ENCODE measurements around the gene KRTAP10-2. TPM values are rescaled to one million over a fixed set of nuclear protein-coding genes. Genes with fewer than 3 reads are reported as not detected.
A peak's percentile ranks its signal among the peaks of the same experiment; 100 is the strongest.

The KRTAP10-2 gene
- total RNA-seq, 2 experiments from 2014 or later = not detected

GRCh38 chr21:44514746-44515358, 36.5 kb downstream of the KRTAP10-2 start:
- Mint-ChIP-seq H3K4me3 (no peak overlapping the region), H3K27ac (no peak overlapping the region), H3K4me1 (ENCODE audit: low read depth) (peaks cover 2% of the 10 kb centered on the region), H3K27me3 (ENCODE audit: low read depth) (no peaks in the 10 kb centered on the region), H3K9me3 (ENCODE audit: insufficient read depth) (no peaks in the 10 kb centered on the region), H3K36me3 (ENCODE audit: low read depth) (no peaks in the 10 kb centered on the region)
- DNase-seq (no peak), ATAC-seq (no peak)
- POLR2A ChIA-PET = interaction anchor here (0.6 kb wide), 1 partner anchor 21 kb away, joined by 3 read pairs; no protein-coding TSS in a partner anchor
- CTCF ChIA-PET = interaction anchor here (1.1 to 4.0 kb wide), 3 partner anchors 228 to 279 kb away, joined by 3 to 15 read pairs (median 10); no protein-coding TSS in a partner anchor

GRCh38 chr21:44514218-44514520, 37.1 kb downstream of the KRTAP10-2 start:
- H3K4me3 Mint-ChIP-seq = no peak overlapping the region
- ChIA-PET CTCF (interaction anchor here (1.1 to 4.0 kb wide), 3 partner anchors 228 to 280 kb away, joined by 3 to 15 read pairs (median 10); no protein-coding TSS in a partner anchor), POLR2A (no interaction called here)
- no peak for ATAC-seq
- no peaks in the 10 kb centered on the region for H3K36me3 Mint-ChIP-seq (ENCODE audit: low read depth)
- no peak for DNase-seq
- H3K9me3 Mint-ChIP-seq (ENCODE audit: insufficient read depth) = no peaks in the 10 kb centered on the region
- H3K4me1 Mint-ChIP-seq (ENCODE audit: low read depth) = peaks cover 2% of the 10 kb centered on the region
- no peaks in the 10 kb centered on the region for H3K27me3 Mint-ChIP-seq (ENCODE audit: low read depth)
- H3K27ac Mint-ChIP-seq = no peak overlapping the region

- Mint-ChIP-seq H3K27me3 (ENCODE audit: low read depth) (no peaks in the 10 kb centered on the region), H3K4me1 (ENCODE audit: low read depth) (peaks cover 2% of the 10 kb centered on the region), H3K4me3 (no peak overlapping the region), H3K9me3 (ENCODE audit: insufficient read depth) (no peaks in the 10 kb centered on the region), H3K36me3 (ENCODE audit: low read depth) (no peaks in the 10 kb centered on the region), H3K27ac (no peak overlapping the region)
- DNase-seq = no peak
- ATAC-seq = no peak
- POLR2A ChIA-PET = no interaction called here
- CTCF ChIA-PET = interaction anchor here (1.1 to 4.0 kb wide), 3 partner anchors 229 to 280 kb away, joined by 3 to 15 read pairs (median 10); no protein-coding TSS in a partner anchor
Measured at GRCh38 chr21:44513389-44514217, 37.7 kb downstream of the KRTAP10-2 start.

- no peaks in the 10 kb centered on the region for H3K9me3 Mint-ChIP-seq (ENCODE audit: insufficient read depth)
- no peaks in the 10 kb centered on the region for H3K36me3 Mint-ChIP-seq (ENCODE audit: low read depth)
- CTCF ChIA-PET = interaction anchor here (4.0 kb wide), 1 partner anchor 281 kb away, joined by 15 read pairs; no protein-coding TSS in a partner anchor
- H3K27me3 Mint-ChIP-seq (ENCODE audit: low read depth) = no peaks in the 10 kb centered on the region
- no peak overlapping the region for H3K4me3 Mint-ChIP-seq
- ATAC-seq (no peak), DNase-seq (no peak)
- POLR2A ChIA-PET = no interaction called here
- H3K27ac Mint-ChIP-seq = no peak overlapping the region
- H3K4me1 Mint-ChIP-seq (ENCODE audit: low read depth) = peaks cover 2% of the 10 kb centered on the region
Measured at GRCh38 chr21:44512496-44513388, 38.6 kb downstream of the KRTAP10-2 start.

GRCh38 chr21:44511938-44512275, 39.4 kb downstream of the KRTAP10-2 start:
- ChIA-PET POLR2A (no interaction called here), CTCF (interaction anchor here (0.8 to 2.7 kb wide), 3 partner anchors 282 to 289 kb away, joined by 3 to 63 read pairs (median 24); partner anchors contain the start of gene UBE2G2)
- no peaks in the 10 kb centered on the region for H3K9me3 Mint-ChIP-seq (ENCODE audit: insufficient read depth)
- H3K27me3 Mint-ChIP-seq (ENCODE audit: low read depth) = no peaks in the 10 kb centered on the region
- no peak for ATAC-seq
- no peak overlapping the region for H3K27ac Mint-ChIP-seq
- no peaks in the 10 kb centered on the region for H3K36me3 Mint-ChIP-seq (ENCODE audit: low read depth)
- no peak overlapping the region for H3K4me3 Mint-ChIP-seq
- DNase-seq = no peak
- H3K4me1 Mint-ChIP-seq (ENCODE audit: low read depth) = peaks cover 2% of the 10 kb centered on the region

GRCh38 chr21:44511219-44511937, 39.9 kb downstream of the KRTAP10-2 start:
- DNase-seq (no peak), ATAC-seq (no peak)
- H3K9me3 Mint-ChIP-seq (ENCODE audit: insufficient read depth) = no peaks in the 10 kb centered on the region
- ChIA-PET POLR2A (interaction anchor here (1.3 kb wide), 1 partner anchor 282 kb away, joined by 8 read pairs; no protein-coding TSS in a partner anchor), CTCF (interaction anchor here (0.6 to 2.7 kb wide), 28 partner anchors 7 to 363 kb away, joined by 3 to 63 read pairs (median 4); partner anchors contain the start of genes KRTAP12-1, PTTG1IP, SUMO3 and UBE2G2)
- peak overlapping the region; percentile 22 for H3K4me3 Mint-ChIP-seq
- no peaks in the 10 kb centered on the region for H3K36me3 Mint-ChIP-seq (ENCODE audit: low read depth)
- H3K27ac Mint-ChIP-seq = no peak overlapping the region
- no peaks in the 10 kb centered on the region for H3K27me3 Mint-ChIP-seq (ENCODE audit: low read depth)
- H3K4me1 Mint-ChIP-seq (ENCODE audit: low read depth) = peaks cover 2% of the 10 kb centered on the region

- DNase-seq (peak; percentile 81), ATAC-seq (peak; percentile 93)
- H3K27ac Mint-ChIP-seq = no peak overlapping the region
- POLR2A ChIA-PET = interaction anchor here (1.3 kb wide), 1 partner anchor 283 kb away, joined by 8 read pairs; no protein-coding TSS in a partner anchor
- H3K4me1 Mint-ChIP-seq (ENCODE audit: low read depth) = peaks cover 2% of the 10 kb centered on the region
- no peaks in the 10 kb centered on the region for H3K27me3 Mint-ChIP-seq (ENCODE audit: low read depth)
- peak overlapping the region; percentile 22 for H3K4me3 Mint-ChIP-seq
- CTCF ChIA-PET = interaction anchor here (0.6 to 2.7 kb wide), 30 partner anchors 8 to 422 kb away, joined by 3 to 63 read pairs (median 4); partner anchors contain the start of genes KRTAP12-1, PTTG1IP, SUMO3 and UBE2G2
- no peaks in the 10 kb centered on the region for H3K36me3 Mint-ChIP-seq (ENCODE audit: low read depth)
- no peaks in the 10 kb centered on the region for H3K9me3 Mint-ChIP-seq (ENCODE audit: insufficient read depth)
Measured at GRCh38 chr21:44510508-44511218, 40.6 kb downstream of the KRTAP10-2 start.

- ChIA-PET POLR2A (interaction anchor here (1.3 kb wide), 1 partner anchor 283 kb away, joined by 8 read pairs; no protein-coding TSS in a partner anchor), CTCF (interaction anchor here (0.7 to 2.7 kb wide), 27 partner anchors 8 to 423 kb away, joined by 3 to 63 read pairs (median 4); partner anchors contain the start of genes KRTAP12-1 and UBE2G2)
- no peaks in the 10 kb centered on the region for H3K9me3 Mint-ChIP-seq (ENCODE audit: insufficient read depth)
- no peak overlapping the region for H3K27ac Mint-ChIP-seq
- peaks cover 2% of the 10 kb centered on the region for H3K4me1 Mint-ChIP-seq (ENCODE audit: low read depth)
- no peaks in the 10 kb centered on the region for H3K27me3 Mint-ChIP-seq (ENCODE audit: low read depth)
- H3K4me3 Mint-ChIP-seq = no peak overlapping the region
- DNase-seq = no peak
- ATAC-seq = no peak
- no peaks in the 10 kb centered on the region for H3K36me3 Mint-ChIP-seq (ENCODE audit: low read depth)
Measured at GRCh38 chr21:44510109-44510507, 41.2 kb downstream of the KRTAP10-2 start.

GRCh38 chr21:44509539-44509938, 41.8 kb downstream of the KRTAP10-2 start:
- Mint-ChIP-seq H3K9me3 (ENCODE audit: insufficient read depth) (no peaks in the 10 kb centered on the region), H3K4me3 (no peak overlapping the region), H3K36me3 (ENCODE audit: low read depth) (no peaks in the 10 kb centered on the region), H3K27ac (no peak overlapping the region), H3K4me1 (ENCODE audit: low read depth) (peaks cover 2% of the 10 kb centered on the region), H3K27me3 (ENCODE audit: low read depth) (no peaks in the 10 kb centered on the region)
- POLR2A ChIA-PET = interaction anchor here (1.3 kb wide), 1 partner anchor 284 kb away, joined by 8 read pairs; no protein-coding TSS in a partner anchor
- CTCF ChIA-PET = interaction anchor here (0.8 to 2.7 kb wide), 16 partner anchors 9 to 423 kb away, joined by 3 to 63 read pairs (median 5); partner anchors contain the start of genes KRTAP12-1 and UBE2G2
- DNase-seq = no peak
- ATAC-seq = no peak

- POLR2A ChIA-PET = no interaction called here
- no peak overlapping the region for H3K27ac Mint-ChIP-seq
- peaks cover 6% of the 10 kb centered on the region for H3K4me1 Mint-ChIP-seq (ENCODE audit: low read depth)
- CTCF ChIA-PET = interaction anchor here (0.8 kb wide), 1 partner anchor 284 kb away, joined by 3 read pairs; no protein-coding TSS in a partner anchor
- DNase-seq (no peak), ATAC-seq (no peak)
- H3K27me3 Mint-ChIP-seq (ENCODE audit: low read depth) = no peaks in the 10 kb centered on the region
- H3K36me3 Mint-ChIP-seq (ENCODE audit: low read depth) = no peaks in the 10 kb centered on the region
- H3K9me3 Mint-ChIP-seq (ENCODE audit: insufficient read depth) = no peaks in the 10 kb centered on the region
- H3K4me3 Mint-ChIP-seq = no peak overlapping the region
Measured at GRCh38 chr21:44508711-44509445, 42.4 kb downstream of the KRTAP10-2 start.
